ENCODE results near the gene LDLRAD3.

LDLRAD3 gene

DNA sequence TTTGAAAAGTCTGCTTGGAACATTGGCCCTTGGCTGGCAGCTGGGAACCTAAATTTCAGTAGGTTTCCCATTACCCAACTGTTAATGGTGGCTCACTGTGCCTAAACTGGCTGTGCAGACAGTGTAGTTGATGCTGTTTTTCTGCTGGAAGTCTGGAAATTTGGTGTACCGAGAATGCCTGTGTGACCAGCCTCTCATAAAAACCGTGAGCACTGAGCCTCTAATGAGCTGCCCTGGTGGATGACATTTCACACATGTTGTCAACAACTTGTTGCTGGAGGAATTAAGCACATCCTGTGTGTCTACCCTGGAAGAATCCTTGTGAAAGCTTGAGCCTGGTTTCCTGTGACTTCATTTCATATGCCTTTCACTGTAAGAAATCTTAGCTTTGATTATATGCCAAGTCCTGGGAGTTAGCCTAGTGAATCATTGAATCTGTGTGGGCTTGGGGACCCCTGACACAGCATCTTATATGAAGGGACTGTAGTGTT, 131.1 kb downstream of the LDLRAD3 start:
- no peak for DNase-seq (ENCODE audit: low read depth in 2 of 2)

DNA sequence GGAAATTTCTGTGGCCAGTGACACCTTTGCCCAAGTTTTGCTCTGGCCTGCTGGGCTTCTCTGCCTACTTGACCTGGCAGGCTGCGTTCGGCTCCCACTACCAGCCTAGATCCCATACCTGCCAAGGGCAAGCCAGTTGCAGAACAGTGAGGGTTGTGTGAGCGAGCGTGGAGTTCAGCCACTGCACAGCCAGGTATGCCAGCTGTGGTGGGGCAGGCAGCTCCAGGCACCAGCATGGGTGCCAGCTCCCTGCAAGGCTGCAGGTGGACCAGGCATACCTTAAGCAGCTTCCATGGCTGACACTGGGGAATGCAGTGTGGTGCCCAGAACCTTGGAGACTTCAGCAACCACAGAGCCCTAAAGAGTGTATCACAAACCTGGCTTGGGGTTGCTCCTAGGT, 133.5 kb downstream of the LDLRAD3 start:
- no peak for DNase-seq (ENCODE audit: low read depth in 2 of 2)

DNA sequence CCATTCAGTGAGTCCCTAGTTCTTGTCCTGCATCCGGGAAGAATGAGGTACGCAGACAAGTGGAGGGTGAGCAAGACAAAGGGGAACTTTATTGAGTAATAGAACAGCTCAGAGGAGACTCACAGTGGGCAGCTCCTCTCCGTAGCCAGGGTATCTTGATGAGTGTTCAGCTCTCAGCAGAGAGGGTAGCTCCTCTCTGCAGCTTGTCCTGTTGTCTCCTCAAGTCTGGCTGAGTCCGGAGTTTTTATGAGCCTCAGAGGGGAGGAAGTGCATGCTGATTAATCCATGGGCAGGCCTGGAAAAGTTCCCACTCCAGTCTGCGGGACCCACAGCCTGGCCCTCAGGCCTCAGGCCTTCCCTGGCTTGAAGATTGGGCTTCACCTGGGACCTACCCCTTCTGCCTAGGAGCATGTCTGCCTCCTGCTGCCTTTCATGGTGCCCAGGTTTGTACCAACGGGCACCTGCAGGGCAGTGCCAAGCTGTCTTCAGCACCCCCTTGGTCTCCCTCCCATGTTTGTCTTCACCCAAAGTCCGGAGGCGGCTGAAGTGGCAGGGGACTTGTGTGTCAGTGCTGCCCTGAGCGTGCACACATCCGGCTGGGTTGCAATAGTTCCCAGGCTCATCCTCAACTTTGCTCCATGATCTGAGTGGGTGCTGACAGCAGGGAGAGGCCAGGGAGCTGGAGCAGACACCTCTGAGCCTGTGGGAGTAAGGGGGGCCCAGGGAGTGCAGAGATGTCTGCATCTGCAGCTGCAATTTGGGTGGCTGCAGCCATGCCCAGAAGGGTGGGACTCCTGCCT, 134.2 kb downstream of the LDLRAD3 start:
- DNase-seq (ENCODE audit: low read depth in 2 of 2) = no peak

DNA sequence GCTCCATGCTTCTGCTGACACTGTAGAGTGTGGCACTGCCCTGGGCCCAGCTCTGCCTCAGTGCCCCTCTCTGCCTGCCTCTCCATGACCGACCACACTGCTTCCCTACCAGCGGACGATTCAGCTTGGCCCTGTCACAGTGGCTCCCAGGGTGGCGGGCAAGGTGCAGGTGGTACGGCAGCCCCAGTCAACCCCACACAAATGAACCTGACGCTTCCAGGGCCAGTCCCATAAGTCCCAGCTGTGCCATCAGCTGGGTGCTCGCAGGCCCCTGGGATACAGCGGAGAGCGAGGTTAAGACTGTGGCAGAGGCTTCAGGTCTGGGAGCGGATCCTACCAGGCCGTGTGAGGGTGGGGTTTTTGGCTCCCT, 134.8 kb downstream of the LDLRAD3 start:
- DNase-seq (ENCODE audit: low read depth in 2 of 2) = no peak

DNA sequence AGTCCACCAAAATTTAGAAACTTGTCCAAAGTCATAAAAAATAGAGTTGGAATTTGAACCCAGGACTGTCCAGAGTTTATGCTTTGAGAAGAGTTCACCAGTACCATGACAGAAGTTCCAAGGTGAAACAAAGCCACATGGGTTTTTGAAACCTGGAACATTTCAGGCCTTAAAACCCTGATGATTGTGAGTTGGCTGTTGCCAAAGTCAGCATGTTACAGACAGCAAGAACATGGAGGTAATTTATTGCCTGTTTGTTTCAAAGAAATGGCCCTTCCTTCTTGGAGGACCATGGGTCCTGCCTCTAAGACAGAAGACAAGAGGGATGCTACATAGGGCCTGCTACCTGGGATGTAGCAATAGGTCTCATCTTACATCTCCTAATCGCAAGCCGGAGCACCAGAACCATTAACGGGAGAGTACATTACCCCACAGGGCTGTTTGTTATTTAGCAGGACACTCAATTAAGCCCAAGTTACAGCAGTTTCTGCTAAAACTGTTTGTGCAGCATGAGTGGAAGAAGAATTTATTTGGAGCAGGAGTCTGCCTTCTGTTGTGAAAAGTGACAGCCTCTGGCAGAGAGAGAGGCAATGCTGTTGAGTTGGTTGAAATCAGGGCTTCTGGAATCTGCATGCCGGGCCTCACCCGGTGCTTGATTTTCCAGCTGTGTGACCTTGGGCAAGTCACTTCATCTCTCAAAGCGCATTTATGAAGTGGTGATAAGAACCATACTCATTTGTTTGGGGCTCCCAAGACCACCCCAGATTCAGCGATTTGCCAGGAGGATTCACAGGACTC, 136.2 kb downstream of the LDLRAD3 start:
- DNase-seq (ENCODE audit: low read depth in 2 of 2) = no peak

DNA sequence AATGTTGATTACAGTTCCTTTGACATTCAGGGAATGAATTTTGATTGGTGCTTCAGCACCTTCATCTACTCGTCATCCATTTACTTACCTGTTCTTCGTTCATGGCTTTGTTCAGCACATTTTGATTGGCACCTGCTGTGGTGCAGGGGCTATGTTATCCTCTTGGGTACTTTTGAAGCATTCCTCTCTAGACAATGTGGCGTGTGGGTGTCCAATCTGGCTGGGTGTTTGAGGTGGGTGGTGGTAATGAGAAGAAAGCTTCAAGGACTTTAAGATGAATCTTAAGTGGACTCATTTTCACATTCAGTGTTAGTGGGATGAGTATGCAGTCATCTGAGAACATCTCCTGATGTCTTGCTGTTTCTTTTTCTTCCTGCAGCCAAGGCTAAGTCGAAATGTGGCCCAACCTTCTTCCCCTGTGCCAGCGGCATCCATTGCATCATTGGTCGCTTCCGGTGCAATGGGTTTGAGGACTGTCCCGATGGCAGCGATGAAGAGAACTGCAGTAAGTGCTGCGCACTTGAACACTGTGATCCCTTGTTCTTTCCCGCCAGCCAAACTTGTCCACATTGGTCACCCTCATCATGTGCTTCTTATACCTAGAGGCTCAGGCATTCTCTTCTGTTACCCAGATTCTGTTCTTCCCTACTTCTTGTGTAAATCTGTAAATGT, 137.5 kb downstream of the LDLRAD3 start:
- no peak for DNase-seq (ENCODE audit: low read depth in 2 of 2)

DNA sequence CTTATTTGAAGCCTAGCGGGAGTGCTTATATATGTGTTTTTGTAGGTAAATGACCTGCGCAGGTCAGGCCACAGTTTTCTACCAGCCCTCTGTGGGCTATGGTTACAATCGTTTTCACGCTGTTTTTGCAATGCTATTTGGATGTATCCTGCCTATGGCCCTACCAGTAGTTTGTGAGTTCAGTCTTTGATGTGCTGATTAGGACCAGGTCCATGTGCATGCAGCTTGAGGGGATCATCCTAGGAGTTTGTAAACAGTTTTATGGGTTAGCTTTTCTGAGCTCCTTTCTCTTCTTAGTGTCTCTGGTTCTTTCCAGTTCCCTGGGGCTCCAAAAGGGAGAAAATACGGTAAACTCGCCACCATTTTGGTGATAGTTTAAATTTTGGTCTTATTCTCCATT, 142.5 kb downstream of the LDLRAD3 start:
- DNase-seq (ENCODE audit: low read depth in 2 of 2) = no peak

DNA sequence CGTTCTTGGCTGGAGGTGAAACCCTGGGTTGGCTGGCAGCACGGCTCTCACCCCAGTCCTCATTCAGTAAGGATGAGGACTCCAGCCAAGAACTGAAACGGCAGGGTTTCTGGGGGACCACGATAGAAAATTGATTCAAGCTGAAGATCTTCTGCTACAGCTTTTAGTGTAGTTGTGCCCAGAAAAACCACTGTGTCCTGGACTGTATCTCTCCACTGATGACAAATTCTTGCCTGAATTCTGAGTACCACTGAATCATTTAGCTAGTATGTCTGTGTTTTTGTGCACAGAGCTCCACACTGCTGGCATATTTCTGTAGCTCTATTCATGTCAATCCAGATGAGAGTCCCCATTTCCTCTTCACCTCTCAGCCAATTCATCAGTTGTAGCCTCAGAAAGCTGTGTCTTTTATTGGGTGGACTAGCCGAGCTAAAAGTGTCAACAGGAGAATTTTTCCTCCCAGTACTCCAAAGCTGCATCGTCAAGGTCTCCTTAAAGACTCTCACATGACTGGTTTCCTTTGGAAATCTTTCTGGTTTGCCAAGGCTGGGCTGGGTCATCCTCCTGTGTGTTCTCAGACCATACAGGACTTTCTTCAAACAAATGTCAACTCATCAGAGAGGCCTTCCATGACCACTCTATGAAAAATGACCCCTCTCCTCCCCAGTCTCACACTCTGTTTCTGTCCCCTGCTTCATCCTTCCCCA, 144.6 kb downstream of the LDLRAD3 start:
- DNase-seq (ENCODE audit: low read depth in 2 of 2) = no peak

DNA sequence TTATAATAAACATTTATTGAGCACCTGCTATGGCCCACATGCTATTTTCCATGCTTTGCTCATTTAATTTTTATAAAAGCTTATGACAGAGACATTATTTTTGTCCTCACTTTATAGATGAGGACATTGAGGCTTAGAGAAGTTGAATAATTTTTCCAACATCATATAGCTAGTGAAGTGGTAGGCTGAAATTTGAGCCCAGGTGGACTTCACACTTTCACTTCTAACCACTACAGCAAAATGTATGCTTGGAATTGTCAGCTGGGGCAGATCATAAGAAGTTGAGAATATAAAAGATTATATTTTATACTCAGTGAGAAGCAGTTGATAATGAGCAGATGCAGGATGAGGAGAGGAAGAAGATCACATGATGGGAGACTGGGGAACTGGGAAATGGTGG, 146.1 kb downstream of the LDLRAD3 start:
- DNase-seq (ENCODE audit: low read depth in 2 of 2) = no peak

DNA sequence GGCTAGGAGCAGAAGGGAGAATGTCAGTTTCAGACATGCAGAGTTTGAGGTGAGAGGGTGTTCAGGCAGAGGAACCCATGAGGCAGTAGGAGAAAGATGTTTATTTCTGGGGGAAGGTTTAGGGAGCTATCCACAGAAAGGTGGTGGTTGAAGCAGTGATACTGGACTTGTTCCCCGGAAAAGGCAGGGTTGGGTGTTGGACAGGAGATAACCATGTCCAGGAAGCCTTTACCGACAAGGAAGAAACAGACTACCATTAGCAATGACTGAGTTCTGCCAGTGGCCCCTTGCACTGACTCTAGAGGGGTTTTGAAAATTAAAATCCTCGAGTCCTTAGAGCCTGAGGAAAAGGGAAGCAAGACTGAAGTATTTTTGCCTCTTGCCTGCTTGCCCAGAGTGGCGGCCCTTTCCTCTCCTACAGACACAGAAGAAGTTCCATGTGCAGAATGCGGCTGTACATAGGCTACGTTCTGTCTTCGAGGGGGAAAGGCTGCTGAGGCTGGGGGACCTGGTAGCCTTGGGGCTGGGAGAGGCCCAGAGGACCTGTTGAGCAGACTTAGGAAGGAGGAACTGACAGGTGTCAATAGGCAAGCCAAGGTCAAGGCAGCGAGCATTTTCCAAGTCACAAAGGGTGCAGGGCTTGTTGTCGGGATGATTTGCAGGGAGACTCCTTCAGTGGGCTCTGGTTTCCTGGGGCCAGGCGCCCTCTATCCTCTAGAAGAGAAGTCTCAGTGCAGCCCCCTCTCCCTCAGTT, 146.7 kb downstream of the LDLRAD3 start:
- no peak for DNase-seq (ENCODE audit: low read depth in 2 of 2)

DNA sequence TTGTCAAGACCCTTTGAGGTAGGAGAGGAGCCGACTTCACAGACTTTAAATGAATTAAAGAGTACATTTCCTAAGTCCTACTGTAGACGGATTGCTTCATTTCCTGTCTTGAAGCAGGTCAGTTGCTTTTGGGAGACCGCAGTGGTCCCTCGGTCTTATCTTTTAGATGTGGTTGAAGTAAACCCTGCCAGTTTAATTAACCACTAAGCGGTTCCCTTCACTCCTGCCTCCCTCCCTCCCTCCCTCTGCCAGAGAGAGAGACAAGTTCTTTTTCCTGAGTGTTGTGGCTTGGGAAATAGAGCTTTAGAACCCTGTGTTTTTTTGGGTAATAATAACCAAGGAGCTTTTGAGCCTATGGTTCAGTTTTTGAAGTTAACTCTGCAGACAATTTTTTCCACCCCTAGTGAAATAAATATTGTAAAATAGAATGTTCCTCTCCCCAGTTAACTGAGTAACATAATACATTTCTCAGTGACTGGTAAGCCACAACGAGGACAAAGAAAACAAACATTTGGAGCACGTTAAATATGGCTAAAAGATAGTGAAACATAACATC, 147.5 kb downstream of the LDLRAD3 start:
- no peak for DNase-seq (ENCODE audit: low read depth in 2 of 2)

DNA sequence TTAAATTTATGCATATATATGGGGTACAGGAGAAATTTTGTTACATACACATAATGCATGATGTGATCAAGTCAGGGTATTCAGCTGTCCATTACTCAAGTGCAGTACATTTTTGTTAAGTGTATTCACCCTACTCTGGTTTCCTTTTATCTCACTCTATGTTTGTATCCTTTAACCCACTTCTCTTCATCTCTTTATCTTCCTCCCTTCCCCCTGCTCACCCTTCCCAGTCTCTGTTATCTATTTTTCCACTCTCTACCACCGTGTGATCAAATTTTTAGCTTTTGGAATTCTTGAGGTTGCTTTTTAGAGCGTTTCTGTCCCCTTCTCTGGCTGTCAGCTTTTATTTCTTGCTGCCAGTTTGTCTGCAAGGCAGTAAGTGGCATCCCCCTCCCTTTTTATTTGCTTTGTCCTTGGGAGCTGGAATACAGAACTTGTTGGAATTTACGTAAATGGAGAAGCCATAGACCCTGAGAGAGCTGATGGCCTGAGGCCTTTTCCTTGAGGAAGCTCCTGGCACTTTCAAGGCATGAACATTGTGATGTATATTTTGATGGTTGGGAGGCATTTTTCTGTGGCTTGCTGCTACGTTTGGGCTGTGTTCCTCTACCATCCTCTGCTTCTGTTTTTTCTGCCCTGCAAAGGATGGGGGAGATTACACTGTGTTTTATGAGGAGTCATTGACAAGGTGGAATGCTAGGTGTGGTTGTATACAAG, 148.6 kb downstream of the LDLRAD3 start:
- no peak for DNase-seq (ENCODE audit: low read depth in 2 of 2)

DNA sequence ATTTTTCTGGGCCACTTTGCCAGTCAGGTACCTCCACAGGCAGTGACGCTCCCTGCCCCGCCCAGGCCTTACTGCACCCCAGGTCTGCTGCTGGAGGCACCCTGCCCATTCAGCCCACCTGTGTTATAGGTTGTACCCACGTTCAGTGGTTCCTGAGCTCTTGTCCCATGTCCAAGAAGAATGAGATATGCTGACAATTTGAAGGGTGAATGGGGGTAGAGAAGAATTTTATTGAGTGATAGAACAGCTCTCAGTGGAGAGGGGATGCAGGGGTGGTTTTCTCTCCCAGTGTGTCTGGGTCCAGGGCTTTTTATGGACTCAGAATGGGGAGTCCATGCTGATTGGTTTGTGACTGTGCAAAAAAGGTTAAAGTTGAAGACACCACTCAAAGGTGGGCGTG, 149.7 kb downstream of the LDLRAD3 start:
- DNase-seq (ENCODE audit: low read depth in 2 of 2) = no peak

DNA sequence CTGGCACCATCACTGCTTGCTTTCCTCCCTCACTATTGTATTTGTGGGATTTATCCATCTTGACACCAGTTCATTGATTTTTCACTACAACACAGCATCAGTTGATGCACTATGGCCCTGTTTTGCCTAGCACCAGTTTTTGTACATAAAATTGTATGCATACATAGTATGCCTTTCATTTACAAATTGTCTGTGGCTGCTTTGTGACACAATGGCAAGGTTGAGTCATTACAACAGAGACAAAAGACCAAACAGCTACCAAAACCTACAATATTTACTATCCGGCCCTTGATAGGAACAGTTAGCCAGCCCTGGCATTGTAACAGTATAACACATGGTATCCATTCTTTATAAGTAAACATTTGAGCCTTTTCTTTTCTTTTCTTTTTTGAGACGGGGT, 150.3 kb downstream of the LDLRAD3 start:
- DNase-seq (ENCODE audit: low read depth in 2 of 2) = no peak

DNA sequence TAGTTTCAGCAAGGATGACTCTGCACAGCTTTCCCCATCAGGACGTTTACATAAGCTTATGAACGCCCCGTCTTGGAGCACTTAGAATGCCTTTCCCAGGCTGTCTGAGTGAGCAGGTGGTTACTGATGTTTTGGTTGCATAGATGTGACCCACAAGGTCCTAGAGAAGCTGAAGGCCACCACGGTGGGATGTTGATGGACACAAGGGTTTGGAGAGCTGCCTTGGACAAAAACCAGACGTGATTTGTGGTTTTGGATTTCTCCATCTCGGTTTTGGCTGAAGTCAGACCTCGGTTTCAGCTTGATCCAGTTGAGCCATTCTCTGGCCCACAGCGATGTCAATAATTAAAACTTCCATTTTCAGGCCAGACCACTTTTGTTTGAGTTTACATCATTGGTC, 151.9 kb downstream of the LDLRAD3 start:
- DNase-seq (ENCODE audit: low read depth in 2 of 2) = no peak

DNA sequence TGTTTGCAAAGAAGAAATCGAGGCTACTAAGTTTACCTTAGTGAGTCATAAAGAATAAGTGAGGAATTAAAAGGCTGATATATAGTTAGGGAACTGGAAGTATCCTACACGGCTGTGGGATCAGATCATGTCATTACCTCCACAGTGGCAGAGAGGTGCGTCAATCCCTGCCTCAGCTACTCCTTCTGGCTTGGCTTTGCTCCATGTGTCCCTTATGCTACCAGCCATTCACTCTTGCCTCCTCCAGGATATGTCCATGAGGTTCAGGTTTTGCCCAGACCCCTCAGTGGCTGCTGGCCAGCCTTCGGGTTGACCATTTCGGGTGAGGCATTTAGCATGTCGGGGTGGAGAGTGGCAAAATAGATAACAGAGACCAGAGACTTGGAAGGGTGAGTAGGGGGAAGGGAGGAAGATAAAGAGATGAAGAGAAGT, 153.4 kb downstream of the LDLRAD3 start:
- no peak for DNase-seq (ENCODE audit: low read depth in 2 of 2)

DNA sequence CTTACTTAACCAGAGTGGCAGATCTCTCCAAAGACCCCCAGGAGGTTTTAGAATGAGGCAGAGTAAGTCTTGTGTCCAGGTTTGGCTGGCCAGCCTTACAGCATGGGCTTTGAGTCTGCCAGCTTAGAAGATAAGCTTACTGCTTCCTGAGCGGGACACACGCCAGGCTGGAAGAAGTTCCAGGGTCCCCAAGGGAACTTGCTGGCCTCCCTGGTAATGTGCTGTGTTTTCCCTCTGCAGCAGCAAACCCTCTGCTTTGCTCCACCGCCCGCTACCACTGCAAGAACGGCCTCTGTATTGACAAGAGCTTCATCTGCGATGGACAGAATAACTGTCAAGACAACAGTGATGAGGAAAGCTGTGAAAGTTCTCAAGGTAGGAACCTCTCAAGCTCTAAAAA, 154.2 kb downstream of the LDLRAD3 start:
- no peak for DNase-seq (ENCODE audit: low read depth in 2 of 2)

DNA sequence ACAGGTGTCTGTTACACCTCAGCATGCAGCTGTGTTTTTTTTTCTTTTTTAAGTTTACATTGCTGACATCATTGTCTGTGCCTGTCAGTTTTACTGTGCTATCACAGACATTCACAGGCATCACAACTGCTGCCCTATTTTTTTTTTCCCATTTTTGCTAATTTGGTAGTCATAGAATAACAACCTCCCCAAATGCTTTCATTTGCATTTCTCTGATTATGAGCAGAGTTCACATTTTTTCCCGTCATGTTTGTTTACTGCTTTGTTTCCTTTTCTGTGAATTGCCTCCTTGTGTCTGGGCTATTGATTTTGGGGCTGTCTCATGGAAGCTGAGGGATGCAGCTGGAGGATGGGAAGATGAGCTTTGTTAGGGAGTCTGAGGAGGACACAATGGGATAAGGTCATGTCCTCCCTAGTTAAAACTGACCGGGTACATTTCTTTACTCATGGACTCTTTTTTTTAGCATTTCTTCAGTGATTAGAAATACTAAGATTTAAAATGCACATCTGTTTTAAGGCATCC, 155.1 kb downstream of the LDLRAD3 start:
- DNase-seq (ENCODE audit: low read depth in 2 of 2) = no peak

DNA sequence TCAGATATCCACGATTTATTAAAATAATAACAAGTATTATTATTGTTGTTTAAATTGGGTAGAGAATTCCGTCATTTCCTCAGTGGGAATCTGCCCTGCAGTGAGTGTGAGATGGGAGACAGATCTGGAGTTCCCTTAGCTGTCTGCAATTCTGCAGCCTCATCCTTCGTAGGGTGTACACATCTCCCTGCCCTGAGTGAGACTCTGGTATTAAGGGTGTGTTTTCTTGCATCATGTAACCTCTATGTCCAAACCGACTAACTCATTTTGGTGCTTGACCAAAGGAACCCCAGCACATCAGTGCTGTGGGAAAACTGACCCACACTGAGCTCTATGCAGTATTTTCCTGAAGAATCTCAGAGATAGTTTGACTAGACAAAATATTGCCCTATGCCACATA, 157.6 kb downstream of the LDLRAD3 start:
- DNase-seq (ENCODE audit: low read depth in 2 of 2) = no peak

DNA sequence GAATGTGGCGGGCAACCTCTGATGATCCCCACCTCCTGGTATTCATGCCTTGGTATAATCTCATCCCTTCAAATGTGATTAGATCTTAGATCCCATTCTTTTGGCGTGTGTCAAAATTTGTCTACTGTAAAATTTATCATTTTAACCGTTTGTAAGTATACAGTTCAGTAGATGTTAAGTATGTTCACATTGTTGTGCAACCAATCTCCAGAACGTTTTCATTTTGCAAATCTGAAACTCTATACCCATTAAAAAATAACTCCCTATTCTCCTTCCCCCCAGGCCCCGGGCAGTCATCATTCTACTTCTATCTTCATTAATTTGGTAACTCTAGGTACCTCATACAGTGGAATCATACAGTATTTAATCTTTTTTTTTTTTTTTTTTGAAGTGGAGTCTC, 159.0 kb downstream of the LDLRAD3 start:
- DNase-seq (ENCODE audit: low read depth in 2 of 2) = no peak

Measured in activated CD4-positive, alpha-beta T cell treated with anti-CD3 and anti-CD28 coated beads for 24 hours (primary cell).